Adipose tissue (tissue), 3 donors: ENCODE results near the gene KCNMA1. TPM values are rescaled to one million over a fixed set of nuclear protein-coding genes. Genes with fewer than 3 reads are reported as not detected.

Source experiments
- H3K27ac ChIP-seq: one replicate; pipeline ENCODE4 v1.5.1; 2013; ENCODE audit warnings: low read depth, low read length
- WGBS, 3 donors: extraction: QIAGEN DNeasy Blood & Tissue Kit; methylation state at CpG; one replicate each; pipeline ENCODE4 v1.1.7; 2013; 5-methylcytosine and 5-hydroxymethylcytosine counted together
- polyA plus RNA-seq, 3 donors: library from polyadenylated mRNA; stranded (reverse); fragments of 200-250 nt; gene quantifications; one replicate each; pipeline ENCODE4 v1.2.3, GENCODE V29; 2013
- donor health status: healthy with polysubstance abuse.
- donor health status: Bipolar disorder and iron deficiency.
- donor health status: healthy.

The KCNMA1 gene
- polyA plus RNA-seq, 3 donors: 2.5 to 5.1 (median 3.8) TPM

DNA sequence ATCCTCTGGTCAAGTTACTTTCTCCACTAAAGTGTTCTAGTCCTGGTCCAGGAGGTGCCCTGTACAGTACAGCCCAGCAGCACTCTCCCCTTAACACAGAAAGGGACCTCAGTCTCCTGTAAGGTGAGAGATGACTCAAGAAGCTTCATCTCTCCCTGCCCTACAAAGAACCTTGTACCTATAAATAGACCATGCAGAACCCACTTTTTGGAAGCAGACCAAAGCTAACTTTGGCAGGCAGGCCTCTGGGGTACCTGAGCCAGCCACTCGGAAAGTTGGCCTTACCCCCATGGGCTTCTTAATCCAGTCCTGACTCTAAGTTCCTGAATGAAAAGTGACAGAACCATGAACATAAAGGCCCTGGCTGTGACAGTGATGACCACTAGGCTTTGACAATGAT, 454.8 kb downstream of the KCNMA1 start:
- no peak overlapping the region for H3K27ac ChIP-seq
- WGBS, 3 donors: 28 to 88% (median 72%) methylated on average over 1 of the region's 1 CpG

GRCh38 chr10:77180794-77181193, 456.8 kb downstream of the KCNMA1 start:
- 78 to 96% (median 85%) methylated on average over 2 of the region's 2 CpGs for WGBS, 3 donors
- H3K27ac ChIP-seq: no peak overlapping the region

DNA sequence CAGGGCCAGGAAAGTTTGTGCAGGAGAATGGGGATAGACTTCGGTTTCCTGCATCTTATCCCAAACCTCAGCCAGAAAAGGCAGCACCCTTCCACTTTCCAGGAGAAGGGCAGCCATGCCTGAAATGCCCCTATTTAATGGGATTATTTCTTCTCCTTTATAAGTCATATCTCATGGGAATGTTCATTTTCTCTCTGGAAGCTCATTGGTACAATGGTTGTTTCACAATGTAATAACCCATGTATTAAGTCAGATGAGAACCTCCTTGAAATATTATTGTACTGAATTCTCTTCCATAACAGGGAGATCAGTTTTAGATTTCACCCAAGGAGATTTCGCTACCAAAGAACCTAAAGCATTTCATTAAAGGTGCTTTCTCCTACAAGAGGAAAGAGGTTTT, 457.5 kb downstream of the KCNMA1 start:
- 96 to 100% (median 96%) methylated on average over 2 of the region's 2 CpGs for WGBS, 3 donors
- H3K27ac ChIP-seq: no peak overlapping the region

DNA sequence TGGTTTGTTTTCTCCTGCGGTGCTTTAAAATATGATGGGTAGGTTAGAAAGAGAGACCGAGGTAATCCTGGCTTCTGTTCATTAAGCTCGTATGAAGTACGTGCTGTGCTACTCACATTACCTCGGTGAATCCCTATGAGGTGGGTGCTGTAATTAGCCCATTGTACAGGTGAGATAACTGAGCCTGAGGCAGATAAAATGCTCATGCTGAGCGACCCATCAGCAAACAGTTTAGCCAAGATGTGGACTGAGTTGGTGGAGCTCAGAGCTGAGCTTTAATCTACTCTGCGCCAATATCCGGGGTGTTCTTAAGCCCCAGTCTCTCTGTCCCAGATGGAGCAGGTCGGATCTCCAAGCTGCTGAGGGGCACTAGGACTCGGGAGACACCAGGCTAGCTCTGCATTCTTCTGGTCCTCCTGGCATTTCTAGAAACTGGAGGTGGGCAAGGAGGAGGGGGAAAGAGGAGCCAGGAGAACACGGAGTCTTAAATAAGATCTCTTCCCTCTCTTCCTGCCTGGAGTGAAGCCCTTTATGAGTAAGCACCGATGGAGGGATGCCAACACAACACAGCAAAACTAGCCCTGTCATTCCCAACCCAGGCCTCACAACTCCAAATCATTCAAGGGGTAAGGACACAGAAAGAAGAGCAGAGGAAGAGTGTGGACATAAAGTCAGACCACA, 458.5 kb downstream of the KCNMA1 start:
- 69 to 78% (median 70%) methylated on average over 12 of the region's 12 CpGs for WGBS, 3 donors
- H3K27ac ChIP-seq: no peak overlapping the region

GRCh38 chr10:77177589-77177988, 460.0 kb downstream of the KCNMA1 start:
- no peak overlapping the region for H3K27ac ChIP-seq
- 85 to 96% (median 88%) methylated on average over 1 of the region's 1 CpG for WGBS, 3 donors

- no peak overlapping the region for H3K27ac ChIP-seq
Observed at GRCh38 chr10:77177161-77177560, 460.4 kb downstream of the KCNMA1 start.

DNA sequence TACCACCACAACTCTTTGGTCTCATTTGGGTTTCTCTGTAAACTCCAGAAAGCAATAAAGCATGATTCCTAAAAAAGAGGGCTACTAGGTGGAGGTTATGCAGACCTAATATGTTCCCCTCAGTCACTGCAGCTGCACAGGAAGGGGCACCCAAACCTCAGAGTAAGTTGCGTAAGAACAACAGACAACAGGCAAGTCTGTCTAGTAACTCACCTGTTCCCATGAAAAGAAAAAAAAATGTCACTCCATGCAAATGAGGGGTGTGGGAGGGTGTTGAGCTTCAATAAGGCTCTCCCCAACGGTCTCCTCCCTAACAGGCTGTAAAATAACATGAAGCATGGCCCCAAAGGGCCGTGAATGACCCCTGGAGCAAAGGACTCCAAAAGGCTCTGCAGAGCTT, 461.4 kb downstream of the KCNMA1 start:
- WGBS, 3 donors: 68 to 87% (median 75%) methylated on average over 3 of the region's 3 CpGs
- H3K27ac ChIP-seq: no peak overlapping the region

DNA sequence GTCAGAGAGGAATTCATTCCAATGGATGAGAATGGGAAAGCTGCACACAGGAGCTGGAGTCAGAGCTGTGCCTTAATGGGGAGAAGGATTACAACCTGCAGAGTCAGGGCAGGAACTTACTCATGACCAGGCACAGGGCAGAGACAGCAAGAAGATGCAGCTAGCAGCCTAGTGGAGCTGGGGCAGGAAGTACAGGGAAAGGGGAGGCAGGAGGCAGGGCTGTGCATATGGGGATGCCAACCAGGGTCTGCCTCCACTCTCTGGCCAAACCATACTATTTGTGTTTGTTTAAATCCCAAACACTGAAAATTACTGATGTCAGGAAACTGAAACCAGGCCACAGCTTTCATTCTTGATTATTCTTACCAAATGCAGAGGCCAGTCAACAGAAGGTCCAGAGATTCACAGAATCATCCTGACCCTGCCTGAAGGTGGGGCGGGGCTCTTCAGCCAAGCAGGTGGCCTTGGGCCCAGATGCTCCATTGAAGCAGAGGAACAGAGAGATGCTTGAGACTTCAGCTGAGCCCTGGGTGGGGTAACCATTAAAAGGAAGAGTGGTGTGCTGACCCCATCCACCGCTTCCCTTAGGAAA, 461.9 kb downstream of the KCNMA1 start:
- H3K27ac ChIP-seq: no peak overlapping the region
- WGBS, 3 donors: 94 to 98% (median 96%) methylated on average over 2 of the region's 2 CpGs

DNA sequence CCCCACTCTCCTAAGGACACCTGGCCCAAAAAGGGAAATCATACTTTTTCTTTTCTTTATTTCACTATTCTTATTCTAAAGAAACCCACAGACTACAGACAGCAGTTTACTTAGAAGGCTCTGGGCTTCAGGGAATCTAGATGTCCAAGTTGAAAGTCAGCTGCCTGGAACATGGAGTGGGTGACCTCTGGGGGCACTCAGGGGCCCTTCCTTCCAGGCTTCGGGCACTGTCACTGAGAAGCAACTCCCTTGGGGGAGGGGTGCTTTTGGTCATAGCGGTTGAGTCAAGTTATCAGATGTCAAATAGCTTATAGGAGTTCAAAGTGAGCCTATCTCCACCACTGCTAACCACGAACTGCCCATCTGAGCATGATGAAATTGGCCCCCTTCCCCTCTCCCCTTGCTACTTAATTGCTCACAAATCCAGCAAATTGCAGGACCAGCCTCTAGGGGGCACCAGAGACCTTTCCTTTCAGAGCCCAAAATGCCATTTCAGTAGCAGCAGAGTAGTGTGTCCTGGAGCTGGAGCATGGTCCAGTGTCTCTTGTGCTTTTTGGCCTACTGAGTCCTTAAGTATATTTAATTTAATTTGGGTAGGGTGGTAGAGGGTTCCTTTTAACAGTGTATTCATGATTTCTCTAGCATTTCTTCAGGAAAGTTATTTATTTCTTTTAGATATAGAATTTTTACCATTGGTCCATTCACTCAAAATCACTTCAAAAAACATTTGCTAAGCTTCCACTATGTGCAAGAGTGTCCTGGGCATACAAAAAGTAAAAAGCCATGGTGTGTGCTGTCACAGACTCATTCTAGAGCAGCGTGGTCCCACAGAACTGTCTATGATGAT, 463.8 kb downstream of the KCNMA1 start:
- H3K27ac ChIP-seq: no peak overlapping the region
- WGBS, 3 donors: 22 to 30% (median 27%) methylated on average over 4 of the region's 4 CpGs

- H3K27ac ChIP-seq: no peak overlapping the region
- WGBS, 3 donors: 73 to 91% (median 85%) methylated on average over 4 of the region's 4 CpGs
Observed at GRCh38 chr10:77172086-77172485, 465.5 kb downstream of the KCNMA1 start.

DNA sequence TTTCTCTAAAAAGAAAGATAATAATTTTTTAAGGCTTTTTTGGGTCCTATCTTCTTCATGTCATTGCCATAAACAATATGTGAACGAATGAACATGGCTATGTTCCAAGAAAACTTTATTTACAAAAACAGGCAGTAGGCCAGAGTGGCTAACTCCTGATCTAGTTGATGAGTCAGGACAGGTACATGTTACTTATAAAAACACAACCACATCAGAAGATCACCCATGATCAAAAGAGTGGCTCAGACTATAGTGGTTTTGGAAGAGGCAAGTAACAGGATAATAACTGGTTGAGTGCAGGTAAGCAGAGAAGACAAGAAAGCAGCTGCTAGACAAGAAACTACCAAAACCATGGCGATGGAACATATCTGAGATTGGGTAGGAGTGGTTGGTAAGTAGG, 468.7 kb downstream of the KCNMA1 start:
- H3K27ac ChIP-seq: no peak overlapping the region
- 21 to 40% (median 39%) methylated on average over 2 of the region's 2 CpGs for WGBS, 3 donors

DNA sequence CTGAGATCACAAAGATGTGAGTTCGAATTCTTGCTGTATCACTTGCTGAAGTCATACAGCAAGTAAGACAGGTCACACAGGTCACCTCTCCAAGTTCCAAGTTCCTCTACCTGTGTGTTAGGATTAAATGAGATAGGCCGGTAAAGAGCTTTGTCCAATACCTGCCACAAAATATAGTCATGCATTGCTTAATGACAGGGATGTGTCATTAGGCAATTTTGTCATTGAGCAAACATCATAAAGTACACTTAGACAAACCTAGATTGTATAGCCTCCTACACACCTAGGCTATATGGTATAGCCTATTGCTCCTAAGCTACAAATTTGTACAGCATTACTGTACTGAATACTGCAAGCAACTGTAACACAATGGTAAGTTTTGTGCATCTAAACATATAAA, 469.4 kb downstream of the KCNMA1 start:
- H3K27ac ChIP-seq: no peak overlapping the region
- 83 to 95% (median 84%) methylated on average over 2 of the region's 2 CpGs for whole genome bisulfite sequencing, 3 donors

DNA sequence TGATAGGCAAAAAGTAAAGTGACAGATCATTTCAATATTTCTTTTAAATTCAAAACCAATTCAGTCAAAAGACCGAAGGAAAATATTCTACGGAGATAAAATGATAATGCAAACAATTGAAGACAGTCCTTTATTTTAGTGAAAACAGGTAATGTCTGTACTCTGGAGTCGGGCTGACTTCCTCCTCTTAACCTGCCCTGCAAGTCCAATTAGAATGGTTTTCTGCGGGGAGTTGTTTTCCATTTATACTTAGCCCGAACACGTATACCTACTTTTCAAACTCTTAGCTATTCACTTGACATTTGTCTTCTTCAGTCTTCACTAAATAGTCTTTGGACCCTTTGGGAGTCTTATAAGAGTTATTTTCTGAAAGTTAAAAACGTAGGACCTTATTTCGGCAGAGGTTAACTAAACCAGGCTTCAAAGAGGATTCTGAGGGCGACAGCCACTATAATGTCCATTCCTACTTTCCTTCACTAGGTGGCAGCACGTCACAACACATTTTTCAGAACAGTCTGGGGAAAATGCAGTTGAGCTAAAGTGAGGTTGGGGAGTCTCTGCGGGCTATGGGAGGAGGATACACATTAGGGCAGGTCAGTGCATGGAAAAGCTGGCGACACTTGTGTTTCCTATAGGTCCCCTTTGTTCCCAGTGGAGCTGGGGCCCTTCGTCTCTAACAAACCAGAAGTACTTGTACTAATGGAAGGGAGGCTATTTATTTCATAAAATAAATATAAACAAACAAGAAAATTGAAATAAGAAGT, 472.0 kb downstream of the KCNMA1 start:
- no peak overlapping the region for H3K27ac ChIP-seq
- WGBS, 3 donors: 17 to 38% (median 33%) methylated on average over 13 of the region's 13 CpGs

DNA sequence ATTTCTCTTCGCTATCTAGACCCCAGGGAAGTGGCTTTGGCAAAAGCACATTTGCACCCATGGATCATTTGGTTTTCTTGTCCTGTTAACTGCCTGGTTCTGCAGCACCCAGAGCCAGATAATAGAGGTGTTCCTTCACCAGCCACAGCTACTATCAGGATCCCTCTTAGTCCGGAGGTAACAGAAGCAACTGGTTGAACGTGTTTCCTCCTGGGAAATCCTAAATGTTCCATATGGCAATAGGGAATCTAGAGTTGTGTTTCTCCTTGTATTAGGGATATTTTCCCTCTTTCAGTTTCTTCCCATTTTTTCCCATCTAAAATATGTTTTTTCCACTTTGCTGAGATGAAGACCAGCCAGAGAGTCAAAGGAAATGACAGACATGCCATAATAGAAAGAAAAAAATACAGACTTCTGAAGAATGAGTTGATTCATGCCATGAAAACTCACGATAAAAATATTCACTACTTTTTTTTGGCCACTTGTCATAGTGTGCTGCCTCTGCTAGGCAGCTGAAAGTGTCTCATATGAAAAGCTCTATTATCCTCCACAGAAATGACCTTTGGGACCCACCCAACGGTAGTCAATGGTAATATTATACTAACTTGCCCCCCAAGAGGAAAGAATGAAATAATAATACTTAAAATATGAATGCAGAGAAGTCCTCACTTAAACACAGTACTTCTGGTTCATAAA, 472.8 kb downstream of the KCNMA1 start:
- WGBS, 3 donors: 51 to 67% (median 55%) methylated on average over 5 of the region's 5 CpGs
- no peak overlapping the region for H3K27ac ChIP-seq

GRCh38 chr10:77163670-77164348, 473.8 kb downstream of the KCNMA1 start:
- H3K27ac ChIP-seq: no peak overlapping the region
- 41 to 47% (median 44%) methylated on average over 4 of the region's 4 CpGs for WGBS, 3 donors

- H3K27ac ChIP-seq: no peak overlapping the region
- WGBS, 3 donors: 80 to 95% (median 83%) methylated on average over 4 of the region's 4 CpGs
Observed at GRCh38 chr10:77162697-77163096, 474.9 kb downstream of the KCNMA1 start.

DNA sequence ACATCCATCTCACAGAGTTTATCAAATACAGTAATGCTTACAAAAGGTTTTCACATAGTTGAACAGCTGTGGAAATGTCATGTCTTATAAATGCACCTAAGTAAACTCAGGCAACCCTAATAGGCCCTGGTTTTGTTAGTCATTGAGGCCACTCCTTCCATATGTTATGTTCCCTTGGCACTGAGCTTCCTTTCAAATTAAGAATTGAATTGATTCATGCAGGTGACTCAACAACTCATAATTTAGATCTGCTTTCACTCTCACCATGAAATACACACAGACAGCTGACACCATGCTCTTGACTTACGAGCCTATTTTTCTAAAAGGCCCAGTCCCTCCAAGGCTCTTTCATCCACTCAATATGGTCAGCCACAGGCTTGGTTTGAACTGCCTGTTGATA, 476.9 kb downstream of the KCNMA1 start:
- 62 to 89% (median 86%) methylated on average over 1 of the region's 1 CpG for WGBS, 3 donors
- H3K27ac ChIP-seq: no peak overlapping the region
